MM.1S (cell line): Measurements from ENCODE around the gene HBM.
"Not testable (repeated sequence)": the region's sequence is repeated elsewhere in the genome, so short reads cannot be mapped to it uniquely, and the experiment has no call there.

Experiments
- CTCF ChIP-seq: fragments of 300-600 bp; sonication (generic); IDR thresholded peaks from 2 replicates; pipeline ENCODE4 v1.5.1; 2016; ENCODE audit warnings: antibody characterized with exemption, low read length, mixed read lengths
- EZH2 ChIP-seq: fragments of 300-600 bp; sonication (generic); optimal IDR thresholded peaks from 2 replicates; pipeline ENCODE3; 2017; ENCODE audit warnings: low read depth, mild to moderate bottlenecking, antibody characterized with exemption, low read length, mixed read lengths
- EZH2phosphoT487 ChIP-seq: fragments of 300-600 bp; sonication (generic); IDR thresholded peaks from 2 replicates; pipeline ENCODE4 v1.6.1; 2018; ENCODE audit warnings: antibody characterized with exemption, low read length

GRCh38 chr16:173211-173854 lies 7.6 kb downstream of the HBM start:
- TF ChIP-seq CTCF, EZH2, EZH2phosphoT487: not testable (repeated sequence)
